Hepatocyte (in vitro differentiated cells): ENCODE measurements around the gene PGP.

Experiments
- EZH2phosphoT487 ChIP-seq: fragments of 200-600 bp; sonication (generic); IDR thresholded peaks from one replicate; pipeline ENCODE4 v1.6.1; 2018; ENCODE audit warnings: antibody characterized with exemption, mild to moderate bottlenecking, low read depth, moderate library complexity; ENCODE audit not compliant: unreplicated experiment, severe bottlenecking
- TF ChIP-seq, protein P1 (sequence below): fragments of 200-600 bp; sonication (generic); IDR thresholded peaks from 2 replicates; pipeline ENCODE4 v1.5.1; 2016; ENCODE audit warnings: antibody characterized with exemption, mild to moderate bottlenecking; ENCODE audit not compliant: poor library complexity

DNA sequence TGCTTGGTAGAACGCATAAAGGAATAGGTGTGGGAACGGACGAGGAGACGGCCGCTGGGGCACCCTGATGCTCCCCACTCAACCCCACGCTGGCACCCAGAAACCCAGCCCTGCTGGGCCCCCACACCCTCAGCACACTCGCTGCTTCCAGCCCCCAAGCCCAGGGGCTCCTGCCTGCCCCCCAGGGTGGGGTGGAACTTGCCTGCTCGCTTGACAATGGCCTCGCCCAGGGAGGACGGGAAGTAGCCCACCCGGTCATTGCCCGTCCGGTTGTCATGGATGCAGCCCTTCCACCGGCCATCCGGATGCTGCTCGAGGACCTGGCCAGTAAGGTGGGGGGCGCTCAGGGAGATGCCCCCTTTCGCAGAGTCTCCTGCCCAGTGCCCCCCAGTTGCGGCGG lies 28.1 kb downstream of the PGP start:
- TF ChIP-seq, protein P1, sequence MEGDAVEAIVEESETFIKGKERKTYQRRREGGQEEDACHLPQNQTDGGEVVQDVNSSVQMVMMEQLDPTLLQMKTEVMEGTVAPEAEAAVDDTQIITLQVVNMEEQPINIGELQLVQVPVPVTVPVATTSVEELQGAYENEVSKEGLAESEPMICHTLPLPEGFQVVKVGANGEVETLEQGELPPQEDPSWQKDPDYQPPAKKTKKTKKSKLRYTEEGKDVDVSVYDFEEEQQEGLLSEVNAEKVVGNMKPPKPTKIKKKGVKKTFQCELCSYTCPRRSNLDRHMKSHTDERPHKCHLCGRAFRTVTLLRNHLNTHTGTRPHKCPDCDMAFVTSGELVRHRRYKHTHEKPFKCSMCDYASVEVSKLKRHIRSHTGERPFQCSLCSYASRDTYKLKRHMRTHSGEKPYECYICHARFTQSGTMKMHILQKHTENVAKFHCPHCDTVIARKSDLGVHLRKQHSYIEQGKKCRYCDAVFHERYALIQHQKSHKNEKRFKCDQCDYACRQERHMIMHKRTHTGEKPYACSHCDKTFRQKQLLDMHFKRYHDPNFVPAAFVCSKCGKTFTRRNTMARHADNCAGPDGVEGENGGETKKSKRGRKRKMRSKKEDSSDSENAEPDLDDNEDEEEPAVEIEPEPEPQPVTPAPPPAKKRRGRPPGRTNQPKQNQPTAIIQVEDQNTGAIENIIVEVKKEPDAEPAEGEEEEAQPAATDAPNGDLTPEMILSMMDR, result no peak
- no peak for TF ChIP-seq EZH2phosphoT487
